Effector memory CD8-positive, alpha-beta T cell (primary cell): ENCODE measurements around the gene PPIL1.

Source experiments
- ATAC-seq: fragments of 150-1000 bp; cut with Tn5 transposase; replicated peaks from 2 replicates; pipeline ENCODE4 v1.10.0; 2021; ENCODE audit warnings: mild to moderate bottlenecking, moderate library complexity
- DNase-seq, 3 experiments: peaks; one replicate each; pipeline ENCODE4 v3.0.0; 2021
- H3K27ac Mint-ChIP-seq, 2 donors: one replicate each; pipeline ENCODE4 v1.8.0; 2022; ENCODE audit warnings: mild to moderate bottlenecking in 2 of 2, mixed read lengths in 2 of 2, moderate library complexity in 2 of 2
- H3K27me3 Mint-ChIP-seq, 2 donors: one replicate each; pipeline ENCODE4 v1.8.0; 2022; ENCODE audit warnings: mixed read lengths in 2 of 2
- H3K36me3 Mint-ChIP-seq: one replicate; pipeline ENCODE4 v1.8.0; 2022; ENCODE audit warnings: mild to moderate bottlenecking, moderate library complexity, mixed read lengths; ENCODE audit not compliant: insufficient read depth
- H3K4me1 Mint-ChIP-seq, 2 donors: one replicate each; pipeline ENCODE4 v1.8.0; 2022; ENCODE audit warnings: low read depth in 2 of 2, mixed read lengths in 2 of 2
- H3K4me3 Mint-ChIP-seq, 2 donors: one replicate each; pipeline ENCODE4 v1.8.0; 2022; ENCODE audit warnings: mild to moderate bottlenecking in 2 of 2, mixed read lengths in 2 of 2, moderate library complexity in 2 of 2
- H3K9me3 Mint-ChIP-seq, 2 donors: one replicate each; pipeline ENCODE4 v1.8.0; 2022; ENCODE audit warnings: mixed read lengths in 2 of 2

PPIL1 gene

DNA sequence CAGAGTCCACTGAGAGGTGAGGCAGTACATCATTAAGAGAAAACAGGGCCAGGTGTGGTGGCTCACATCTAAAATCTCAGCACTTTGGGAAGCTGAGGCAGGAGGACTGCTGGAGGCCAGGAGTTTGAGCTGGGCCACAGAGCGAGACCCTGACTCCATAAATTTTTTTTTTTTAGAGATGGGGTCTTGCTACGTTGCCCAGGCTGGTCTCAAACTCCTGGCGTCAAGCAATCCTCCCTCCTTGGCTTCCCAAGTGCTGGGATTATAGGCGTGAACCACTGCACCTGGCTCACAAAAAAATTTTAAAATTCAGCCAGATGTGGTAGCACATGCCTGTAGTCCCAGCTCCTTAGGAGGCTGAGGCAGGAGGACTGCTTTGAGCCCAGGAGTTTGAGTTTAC lies 17.3 kb downstream of the PPIL1 start:
- ATAC-seq (no peak), DNase-seq (no peak)
- Mint-ChIP-seq H3K4me3 (no peak overlapping the region), H3K27me3 (no peaks in the 10 kb centered on the region), H3K4me1 (peaks cover 5 to 8% of the 10 kb centered on the region in 2 donors), H3K36me3 (peaks cover 14% of the 10 kb centered on the region), H3K9me3 (no peaks in the 10 kb centered on the region), H3K27ac (no peak overlapping the region)

DNA sequence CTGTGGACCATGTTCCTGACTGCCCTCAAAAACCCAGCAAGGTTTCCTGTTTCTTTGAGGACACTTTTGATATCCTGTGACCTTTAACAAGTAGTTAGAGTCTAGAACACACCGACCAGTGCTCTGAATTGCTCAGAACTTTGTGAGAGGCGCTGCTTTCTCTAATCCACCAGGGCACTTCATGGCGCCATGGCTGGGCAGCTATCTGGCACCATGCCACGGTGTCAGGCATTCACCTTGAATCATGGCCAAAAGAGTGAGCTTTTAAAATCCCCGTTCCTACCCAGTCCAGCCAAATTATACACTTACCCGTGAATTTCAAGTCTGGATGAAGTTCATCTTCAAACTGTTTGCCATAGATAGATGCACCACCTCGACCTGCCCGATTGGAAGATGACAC lies 18.3 kb downstream of the PPIL1 start:
- ATAC-seq = no peak
- Mint-ChIP-seq H3K36me3 (peaks cover 14% of the 10 kb centered on the region), H3K9me3 (no peaks in the 10 kb centered on the region), H3K4me3 (no peak overlapping the region), H3K27me3 (no peaks in the 10 kb centered on the region), H3K4me1 (peaks cover 5 to 6% of the 10 kb centered on the region in 2 donors), H3K27ac (no peak overlapping the region)
- no peak for DNase-seq

DNA sequence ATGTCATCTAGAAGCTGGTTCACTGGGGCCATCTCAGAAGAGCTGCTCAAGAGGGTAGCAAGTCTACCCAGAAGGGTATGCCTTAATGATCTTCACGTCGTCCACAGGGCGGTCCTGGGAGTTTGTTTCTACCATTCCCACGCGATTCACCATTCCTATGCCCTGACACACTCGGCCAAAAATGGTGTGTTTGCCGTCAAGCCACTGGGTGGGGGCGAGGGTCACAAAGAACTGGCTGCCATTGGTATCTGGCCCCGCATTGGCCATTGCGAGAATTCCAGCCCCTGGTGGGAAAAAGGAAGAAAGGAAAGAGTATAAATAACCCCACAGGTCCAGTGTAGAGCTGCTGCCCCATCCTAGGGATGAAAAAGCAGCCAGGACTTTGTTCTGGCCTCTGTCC lies 18.9 kb downstream of the PPIL1 start:
- peaks cover 14% of the 10 kb centered on the region for H3K36me3 Mint-ChIP-seq
- DNase-seq = no peak
- H3K27me3 Mint-ChIP-seq = no peaks in the 10 kb centered on the region
- H3K27ac Mint-ChIP-seq = no peak overlapping the region
- no peak for ATAC-seq
- H3K4me1 Mint-ChIP-seq = peaks cover under 1 to 5% of the 10 kb centered on the region in 2 donors
- no peak overlapping the region for H3K4me3 Mint-ChIP-seq
- peaks cover 0 to 2% of the 10 kb centered on the region in 2 donors for H3K9me3 Mint-ChIP-seq

DNA sequence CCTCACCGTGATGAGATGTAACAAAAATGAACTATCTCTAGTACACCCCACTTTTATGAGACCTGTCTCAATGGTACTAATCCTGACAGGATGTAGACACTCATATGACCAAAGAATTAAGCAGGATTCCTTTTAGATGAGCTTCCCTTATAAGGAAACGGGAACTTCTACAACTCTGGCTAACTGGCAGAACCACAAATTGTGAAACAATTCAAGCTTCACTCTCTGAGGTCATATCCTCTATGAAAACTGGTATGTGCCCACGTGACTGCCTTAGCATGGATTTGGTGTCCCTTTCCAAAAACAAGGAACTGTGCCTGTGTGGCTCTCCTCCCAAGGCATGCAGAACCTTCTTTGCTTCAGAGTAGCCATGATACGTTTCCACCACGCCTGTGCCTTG lies 21.3 kb downstream of the PPIL1 start:
- peak overlapping the region in 1 of 2 donors; percentile 4 for H3K27ac Mint-ChIP-seq
- peaks cover 12% of the 10 kb centered on the region for H3K36me3 Mint-ChIP-seq
- no peak for ATAC-seq

DNA sequence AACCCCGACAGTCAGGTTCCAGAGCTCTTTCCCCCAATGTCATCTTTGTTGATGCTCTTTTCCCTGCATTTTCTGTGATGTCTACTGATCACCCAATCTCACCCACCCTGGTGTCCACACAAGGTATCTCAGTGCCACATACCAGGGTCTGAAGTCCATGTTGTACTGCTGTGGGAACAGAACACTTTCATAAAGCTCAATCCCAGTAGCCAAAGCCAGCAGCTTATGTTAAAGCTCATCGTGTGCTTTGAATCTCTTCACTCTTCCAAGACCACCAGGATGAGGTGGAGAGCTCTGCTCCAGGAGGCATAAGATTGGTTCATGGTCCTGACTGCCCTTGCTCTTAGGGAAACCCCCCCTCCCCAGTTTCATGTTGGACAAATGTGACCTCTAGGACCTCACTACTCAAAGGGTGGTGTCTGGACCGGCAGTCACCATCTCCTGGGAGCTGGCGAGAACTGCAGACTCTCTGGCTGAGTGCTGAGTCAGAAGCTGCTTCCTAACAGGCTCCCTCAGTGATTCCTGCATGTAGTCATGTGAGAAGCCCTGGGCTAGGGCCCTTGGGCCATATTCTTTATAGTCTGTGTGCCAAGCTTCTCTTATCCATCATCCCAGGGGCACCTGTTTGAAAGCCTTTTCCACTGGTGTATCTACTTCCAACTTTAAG lies 22.0 kb downstream of the PPIL1 start:
- peaks cover 3 to 10% of the 10 kb centered on the region in 2 donors for H3K9me3 Mint-ChIP-seq
- no peak overlapping the region for H3K27ac Mint-ChIP-seq
- no peaks in the 10 kb centered on the region for H3K27me3 Mint-ChIP-seq
- H3K4me3 Mint-ChIP-seq = no peak overlapping the region
- peaks cover 0 to 5% of the 10 kb centered on the region in 2 donors for H3K4me1 Mint-ChIP-seq
- ATAC-seq = no peak
- peaks cover 8% of the 10 kb centered on the region for H3K36me3 Mint-ChIP-seq
- DNase-seq = no peak

More for the DNA sequence above, 21.3 kb downstream of the PPIL1 start:
- no peak for DNase-seq
- no peak overlapping the region for H3K4me3 Mint-ChIP-seq
- H3K27me3 Mint-ChIP-seq = no peaks in the 10 kb centered on the region
- peaks cover 3 to 10% of the 10 kb centered on the region in 2 donors for H3K9me3 Mint-ChIP-seq
- H3K4me1 Mint-ChIP-seq = peaks cover under 1 to 5% of the 10 kb centered on the region in 2 donors

DNA sequence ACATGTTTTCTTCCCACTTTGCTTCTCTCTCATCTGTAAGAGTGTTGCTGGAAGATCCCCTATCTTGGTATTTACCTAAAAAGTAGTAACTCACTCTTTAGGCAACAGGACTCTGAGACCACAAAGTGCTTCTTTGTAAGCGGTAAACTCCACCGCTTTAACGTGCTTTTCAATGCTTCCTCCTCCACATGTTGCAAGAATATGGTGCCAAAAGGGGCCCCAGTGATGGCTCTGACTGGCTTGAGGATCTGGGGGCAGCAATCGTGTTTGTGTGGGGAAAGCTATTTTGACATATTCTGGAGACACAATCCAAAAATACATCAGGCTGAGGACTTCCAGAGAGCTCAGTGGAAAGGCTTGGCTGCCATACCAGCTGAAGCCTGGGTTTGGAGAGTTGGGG lies 23.0 kb downstream of the PPIL1 start:
- H3K4me3 Mint-ChIP-seq = no peak overlapping the region
- peaks cover 6% of the 10 kb centered on the region for H3K36me3 Mint-ChIP-seq
- ATAC-seq = no peak
- H3K9me3 Mint-ChIP-seq = peaks cover 3 to 10% of the 10 kb centered on the region in 2 donors
- H3K4me1 Mint-ChIP-seq = peaks cover 0 to 5% of the 10 kb centered on the region in 2 donors
- H3K27me3 Mint-ChIP-seq = no peaks in the 10 kb centered on the region
- DNase-seq = no peak
- H3K27ac Mint-ChIP-seq = peak overlapping the region in 1 of 2 donors; percentile 67

DNA sequence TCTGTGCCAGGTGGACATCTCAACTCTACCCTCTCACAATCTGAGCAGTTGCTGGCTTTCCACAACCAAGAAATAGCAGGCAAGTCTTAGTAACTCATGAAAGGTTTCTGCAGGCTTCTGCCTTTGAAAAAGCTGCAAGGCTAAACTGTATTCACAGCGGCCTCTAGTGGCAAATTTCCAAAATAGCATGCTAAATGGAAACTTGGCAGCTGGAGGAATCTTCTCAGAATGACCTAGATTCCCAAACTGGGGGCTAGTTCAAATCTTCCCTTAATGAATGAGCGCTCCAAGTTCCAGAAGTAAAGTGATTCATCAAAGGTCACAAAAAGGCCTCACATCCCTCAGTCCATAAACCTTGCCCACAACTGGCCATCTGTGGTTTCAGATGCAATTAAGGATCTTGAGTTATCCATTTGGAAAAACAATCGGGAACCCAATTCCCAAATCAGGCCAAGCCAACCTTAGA lies 23.4 kb downstream of the PPIL1 start:
- DNase-seq (peak; percentile 19 to 39 (median 24)), ATAC-seq (peak; percentile 16)
- Mint-ChIP-seq H3K9me3 (peaks cover 3 to 10% of the 10 kb centered on the region in 2 donors), H3K27ac (no peak overlapping the region), H3K4me3 (no peak overlapping the region), H3K36me3 (peaks cover 6% of the 10 kb centered on the region), H3K27me3 (no peaks in the 10 kb centered on the region), H3K4me1 (peaks cover 0 to 5% of the 10 kb centered on the region in 2 donors)

DNA sequence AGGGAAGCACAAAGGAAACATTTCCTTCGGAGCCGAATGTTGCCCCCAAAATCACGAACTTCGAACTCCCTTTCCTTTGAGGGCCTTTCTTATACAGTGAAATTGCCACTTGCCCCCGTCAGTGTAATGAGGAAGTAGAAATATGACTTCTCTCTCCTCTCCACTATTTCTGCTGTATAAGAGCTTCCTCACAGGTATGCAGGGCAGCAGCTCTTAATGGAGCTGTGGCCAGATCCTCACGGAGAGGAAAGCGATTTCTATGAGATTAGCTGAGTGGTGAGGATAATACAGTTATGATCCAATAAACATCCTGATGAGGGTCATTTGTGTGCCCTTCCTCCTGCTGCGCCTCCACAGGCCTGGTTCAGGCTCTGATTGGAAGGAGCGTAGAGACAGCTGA lies 24.6 kb downstream of the PPIL1 start:
- Mint-ChIP-seq H3K27me3 (no peaks in the 10 kb centered on the region), H3K4me1 (peaks cover 0 to 5% of the 10 kb centered on the region in 2 donors), H3K4me3 (no peak overlapping the region), H3K36me3 (peaks cover 2% of the 10 kb centered on the region), H3K27ac (no peak overlapping the region), H3K9me3 (peaks cover 3 to 10% of the 10 kb centered on the region in 2 donors)
- ATAC-seq (no peak), DNase-seq (no peak)

DNA sequence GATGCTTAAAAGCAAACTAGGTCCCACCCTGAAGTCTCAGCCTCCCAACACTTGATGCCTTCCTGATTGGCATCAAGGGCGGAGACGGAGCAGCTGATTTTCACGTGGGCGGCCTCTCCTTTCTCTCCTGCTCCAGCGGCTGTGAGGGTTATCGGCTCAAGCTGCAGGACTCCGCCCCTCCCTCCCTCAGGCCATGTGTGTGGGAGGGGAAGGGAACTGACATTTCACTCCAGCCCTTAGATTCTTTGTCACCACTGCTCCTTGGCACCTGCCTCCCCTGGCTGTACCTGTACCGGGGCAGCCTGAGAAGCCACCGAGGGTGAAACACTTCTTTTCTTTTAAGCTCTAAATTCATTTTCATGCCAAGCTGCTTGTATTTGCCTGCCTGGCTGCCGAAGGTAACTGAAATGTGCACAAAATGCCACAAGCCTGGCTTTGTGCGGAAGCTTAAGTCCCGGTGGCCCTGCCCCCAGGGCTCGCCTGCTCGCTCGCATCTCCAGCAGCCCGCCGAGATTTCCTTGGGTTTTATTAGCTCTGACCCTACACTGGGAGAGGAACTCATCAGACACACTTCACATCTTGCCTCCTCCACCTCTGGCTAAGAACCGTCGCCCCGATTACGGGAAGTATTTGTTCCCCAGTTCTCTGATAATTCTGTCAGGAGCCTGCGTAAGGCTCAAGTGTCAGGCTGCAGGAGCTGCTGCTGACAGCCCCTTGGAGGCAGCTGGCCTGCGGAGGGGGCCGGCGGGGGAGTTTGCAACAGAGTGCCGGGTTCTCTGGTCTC lies 25.8 kb downstream of the PPIL1 start:
- peaks cover 3 to 10% of the 10 kb centered on the region in 2 donors for H3K9me3 Mint-ChIP-seq
- no peak for ATAC-seq

DNA sequence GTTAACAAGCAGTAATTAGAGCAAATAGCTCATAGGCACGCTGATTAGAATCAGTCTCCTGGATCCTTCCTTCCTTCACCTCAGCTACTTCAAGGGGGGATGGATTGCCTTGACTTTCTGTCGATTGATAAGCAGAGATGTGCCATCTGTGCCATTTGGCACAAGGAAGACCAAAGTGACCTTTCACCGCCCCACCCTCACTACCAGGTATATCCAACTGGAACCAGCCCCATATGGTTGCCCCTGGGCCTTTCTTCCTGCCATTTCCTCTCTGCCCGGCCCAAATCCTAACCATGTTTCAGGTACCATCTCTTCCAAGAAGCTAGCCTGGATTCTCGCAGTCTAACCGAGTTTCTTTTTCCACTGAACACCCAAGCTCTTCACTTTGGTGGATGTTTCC lies 26.6 kb downstream of the PPIL1 start:
- ATAC-seq = no peak
- DNase-seq = no peak
- H3K4me1 Mint-ChIP-seq = peaks cover 0 to 5% of the 10 kb centered on the region in 2 donors
- no peaks in the 10 kb centered on the region for H3K27me3 Mint-ChIP-seq
- peaks cover 2% of the 10 kb centered on the region for H3K36me3 Mint-ChIP-seq
- no peak overlapping the region for H3K4me3 Mint-ChIP-seq
- H3K9me3 Mint-ChIP-seq = peaks cover 3 to 10% of the 10 kb centered on the region in 2 donors
- peak overlapping the region in 1 of 2 donors; percentile 63 for H3K27ac Mint-ChIP-seq

More for the DNA sequence above, 25.8 kb downstream of the PPIL1 start:
- Mint-ChIP-seq H3K27me3 (no peaks in the 10 kb centered on the region), H3K27ac (no peak overlapping the region), H3K4me3 (no peak overlapping the region), H3K4me1 (peaks cover 0 to 5% of the 10 kb centered on the region in 2 donors), H3K36me3 (peaks cover 2% of the 10 kb centered on the region)
- DNase-seq = no peak

DNA sequence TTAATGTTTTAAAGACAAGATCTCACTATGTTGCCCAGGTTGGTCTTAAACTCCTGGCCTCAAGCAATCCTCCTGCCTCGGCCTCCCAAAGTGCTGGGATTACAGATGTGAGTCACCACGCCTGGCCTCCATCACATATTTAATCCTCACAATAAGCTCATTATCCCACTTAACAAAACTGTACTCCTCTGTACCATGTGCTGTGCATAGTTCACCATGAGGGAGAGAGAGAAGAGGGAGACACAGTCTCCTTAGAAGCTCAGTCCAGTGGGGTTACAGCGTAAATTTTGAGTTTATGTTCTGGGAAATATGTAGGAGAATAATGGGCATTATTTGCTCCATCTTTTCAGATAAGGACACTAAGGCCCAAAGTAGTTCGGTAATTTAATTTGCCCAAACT lies 27.5 kb downstream of the PPIL1 start:
- Mint-ChIP-seq H3K9me3 (peaks cover 3 to 10% of the 10 kb centered on the region in 2 donors), H3K4me3 (no peak overlapping the region)

DNA sequence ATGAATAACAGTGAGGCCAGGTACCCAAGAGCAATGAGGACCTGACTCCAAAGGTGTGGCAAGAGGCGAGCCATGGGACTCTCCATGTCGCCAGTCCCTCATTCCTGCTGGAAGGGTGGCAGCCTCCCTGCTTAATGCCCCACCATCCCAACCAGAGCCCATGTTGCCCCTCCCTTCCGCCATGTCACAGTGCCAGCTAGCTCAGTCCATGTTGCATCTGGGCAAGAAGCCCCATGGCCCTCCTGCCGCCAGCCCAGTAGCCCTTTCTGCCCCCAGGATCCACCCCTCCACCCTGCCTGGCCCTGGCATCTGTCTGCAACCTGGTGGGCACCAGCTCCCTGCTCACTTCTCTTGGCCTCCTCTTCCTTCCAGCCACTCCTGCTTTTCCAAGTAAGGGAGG lies 29.4 kb downstream of the PPIL1 start:
- DNase-seq (no peak), ATAC-seq (no peak)
- Mint-ChIP-seq H3K27me3 (peaks cover 0 to 10% of the 10 kb centered on the region in 2 donors), H3K36me3 (no peaks in the 10 kb centered on the region), H3K27ac (no peak overlapping the region), H3K4me3 (no peak overlapping the region), H3K9me3 (peaks cover 3% of the 10 kb centered on the region in 2 donors), H3K4me1 (peaks cover 5 to 8% of the 10 kb centered on the region in 2 donors)

More for the DNA sequence above, 27.5 kb downstream of the PPIL1 start:
- Mint-ChIP-seq H3K27ac (peak overlapping the region in 1 of 2 donors; percentile 1), H3K4me1 (peaks cover 0 to 5% of the 10 kb centered on the region in 2 donors), H3K27me3 (no peaks in the 10 kb centered on the region), H3K36me3 (no peaks in the 10 kb centered on the region)
- no peak for DNase-seq
- no peak for ATAC-seq

DNA sequence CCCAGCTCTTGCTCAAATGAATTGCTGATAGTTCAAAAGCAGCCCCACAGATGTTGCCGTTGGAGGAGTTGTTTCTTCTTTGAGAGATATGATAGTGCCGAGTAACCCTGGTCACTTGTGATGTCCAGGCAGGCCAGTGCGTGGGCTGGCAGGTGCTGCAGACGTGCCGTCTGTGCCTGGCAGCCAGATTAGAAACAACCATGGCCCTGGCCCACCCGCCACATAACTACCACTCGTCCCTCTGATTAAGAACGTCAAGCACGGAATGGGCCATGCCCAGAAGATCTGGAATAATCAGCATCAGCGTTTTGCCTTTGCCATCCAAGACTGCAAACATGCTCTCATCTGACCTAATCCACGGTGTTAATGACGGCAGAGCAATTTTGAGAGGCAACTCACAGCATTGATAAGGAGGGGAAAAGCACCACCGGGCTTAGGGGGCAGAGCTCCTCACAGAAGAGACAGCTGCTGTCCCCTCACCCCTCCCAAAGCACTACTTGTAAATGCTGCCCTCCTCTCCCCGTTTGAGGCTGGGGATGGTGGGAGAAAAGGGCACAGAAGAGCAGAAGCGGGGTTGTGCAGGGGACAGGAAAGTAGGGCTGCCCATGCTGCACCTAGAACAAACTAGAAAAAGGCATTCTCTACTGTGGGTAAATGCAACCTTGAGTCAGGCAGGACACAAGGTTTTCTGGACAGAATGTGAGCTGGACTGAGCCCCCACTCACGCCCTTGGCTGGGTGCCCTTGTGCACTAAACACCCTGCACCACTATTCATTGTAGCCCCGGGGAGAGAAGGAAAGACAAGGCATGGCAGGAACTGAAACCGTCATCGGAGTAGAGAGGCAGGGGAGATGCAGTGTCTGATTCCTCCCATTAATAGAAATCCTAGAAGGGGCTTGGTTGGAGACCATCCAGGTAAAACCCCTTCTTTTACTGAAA lies 30.1 kb downstream of the PPIL1 start:
- Mint-ChIP-seq H3K4me3 (no peak overlapping the region), H3K36me3 (no peaks in the 10 kb centered on the region), H3K27ac (peak overlapping the region in 1 of 2 donors; percentile 18), H3K9me3 (no peaks in the 10 kb centered on the region), H3K27me3 (peaks cover 0 to 13% of the 10 kb centered on the region in 2 donors), H3K4me1 (peaks cover 5 to 10% of the 10 kb centered on the region in 2 donors)
- DNase-seq (no peak), ATAC-seq (no peak)
